HG02588 (cell line): Measurements from ENCODE around the gene HDAC9.

Source experiments
- ATAC-seq: cut with Tn5 transposase; IDR thresholded peaks from one replicate; pipeline ENCODE4 v1.9.1; 2021; ENCODE audit warnings: mild to moderate bottlenecking, moderate library complexity; ENCODE audit not compliant: unreplicated experiment

The HDAC9 gene

DNA sequence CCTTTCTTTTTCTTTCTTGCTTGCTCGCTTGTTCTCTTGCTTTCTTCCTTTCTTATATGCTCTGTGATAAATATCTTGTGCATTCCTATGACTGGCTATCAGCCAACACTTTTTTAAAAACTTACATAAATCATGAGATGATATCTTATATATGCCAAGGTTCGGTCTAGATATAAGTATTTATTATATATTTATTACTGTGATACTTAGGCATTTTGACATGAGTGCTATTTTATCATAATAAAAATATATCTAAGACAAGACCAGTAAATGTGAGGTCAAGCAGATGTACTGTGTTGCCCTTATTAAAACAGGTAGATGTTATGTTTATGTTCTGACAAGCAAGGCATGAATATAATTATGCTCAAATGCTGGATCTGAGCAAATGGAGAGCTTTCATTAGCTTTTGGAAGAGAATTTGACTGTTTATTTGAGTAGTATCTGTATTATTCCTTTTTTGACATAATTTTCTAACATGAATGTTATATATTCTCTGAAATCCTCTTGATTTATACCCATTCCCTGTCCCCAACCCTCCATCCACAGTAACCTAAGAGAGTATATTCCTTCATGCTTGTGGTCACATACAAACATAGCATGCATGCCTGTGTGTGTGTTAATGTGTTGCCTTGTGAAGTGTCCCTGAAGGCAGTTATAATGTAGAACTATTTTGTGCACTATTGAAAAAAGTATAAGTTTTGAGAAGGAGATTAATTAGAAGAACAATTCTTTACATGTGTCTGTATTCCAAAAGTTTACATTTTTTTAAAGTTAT is 158.0 kb downstream of the HDAC9 start:
- ATAC-seq = no peak

DNA sequence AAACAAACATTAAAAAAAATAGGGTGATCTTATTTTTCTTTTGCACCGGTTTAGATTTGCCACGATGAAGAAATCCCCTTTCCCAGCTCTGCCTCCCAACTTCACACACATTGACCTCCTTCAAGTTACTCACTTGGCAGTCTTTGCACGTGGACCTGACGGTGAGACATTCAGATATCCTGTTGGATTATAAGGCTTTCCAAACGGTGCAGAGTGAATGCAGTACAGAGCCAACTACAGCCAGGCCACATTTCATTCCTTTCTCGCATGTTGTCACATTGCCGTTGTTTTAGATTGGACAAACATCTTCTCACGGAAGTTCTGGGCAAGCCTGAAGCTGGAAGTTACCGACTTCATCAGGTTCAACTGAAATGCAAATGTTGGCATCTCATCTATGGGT is 159.2 kb downstream of the HDAC9 start:
- ATAC-seq = no peak

DNA sequence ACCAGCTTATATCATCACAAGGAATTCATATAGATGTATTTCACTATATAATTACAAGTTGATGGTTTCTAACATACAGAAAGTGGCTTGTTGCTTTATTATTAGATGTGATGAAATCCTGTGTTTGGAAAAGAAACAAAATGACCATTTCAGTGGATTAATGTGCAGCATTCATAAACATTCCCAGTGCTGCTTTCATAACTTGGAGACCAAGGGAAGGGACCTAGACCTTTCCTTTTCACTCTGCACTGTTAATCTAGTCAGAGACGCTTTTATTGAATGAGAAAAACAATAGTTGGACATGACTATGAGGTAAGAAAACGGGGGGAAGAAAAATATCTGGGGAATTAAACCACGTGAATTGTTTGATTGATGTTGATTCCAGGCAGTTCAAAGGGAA is 160.0 kb downstream of the HDAC9 start:
- ATAC-seq = no peak

DNA sequence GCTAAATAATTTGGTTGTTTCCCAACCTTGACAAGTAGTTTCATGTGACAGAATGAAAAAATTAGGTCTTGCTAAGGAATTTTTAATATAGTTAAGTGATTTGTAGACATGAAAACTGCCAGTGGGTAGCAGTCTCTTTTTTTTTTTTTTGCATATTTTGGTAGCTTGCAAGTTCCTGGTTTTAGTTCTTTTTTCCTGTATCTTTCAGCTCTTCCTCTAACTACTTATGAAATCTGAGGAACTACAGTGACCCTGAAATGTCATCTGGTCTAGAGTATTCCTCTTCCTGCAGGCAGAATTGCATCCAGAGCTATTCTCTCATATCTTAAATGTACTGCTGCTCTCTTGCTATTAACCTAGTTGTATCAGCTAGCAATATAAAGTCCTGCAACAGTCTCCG is 160.4 kb downstream of the HDAC9 start:
- no peak for ATAC-seq

DNA sequence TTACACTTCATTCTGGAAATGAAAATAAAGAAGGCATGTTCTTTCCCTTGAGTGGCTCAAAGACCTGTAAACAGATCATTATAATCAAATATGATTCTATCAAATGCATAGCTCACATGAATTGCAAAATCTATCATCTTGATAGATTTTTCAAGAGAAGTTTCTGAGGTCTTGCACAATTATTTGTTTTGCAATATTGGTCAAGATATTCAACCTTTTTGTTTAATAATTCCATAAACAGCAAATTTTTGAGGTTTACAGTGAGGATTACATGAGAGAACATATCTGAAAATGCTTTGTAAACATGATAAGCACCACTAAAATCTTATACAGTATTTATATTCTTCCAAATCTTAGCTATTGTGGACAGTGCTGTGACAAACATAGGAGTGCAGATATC is 160.8 kb downstream of the HDAC9 start:
- no peak for ATAC-seq

DNA sequence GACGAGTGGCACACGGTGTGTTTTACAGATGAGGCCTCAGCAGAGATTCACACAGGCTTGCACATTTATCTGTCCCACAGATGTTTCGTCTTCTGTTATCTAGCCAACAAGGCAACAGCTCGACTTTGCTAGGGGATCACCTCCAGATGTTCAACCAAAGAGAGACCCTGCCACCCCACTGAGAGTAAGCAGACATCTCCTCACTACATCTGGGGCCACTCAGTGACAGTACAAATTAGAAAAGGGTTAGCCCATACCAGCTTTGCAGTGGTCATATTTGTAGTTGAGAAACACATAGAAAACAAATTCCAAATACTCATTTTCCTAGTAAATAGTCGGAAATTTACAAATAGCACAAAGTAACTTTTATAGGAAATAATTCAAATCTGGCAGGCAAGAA is 164.2 kb downstream of the HDAC9 start:
- no peak for ATAC-seq

DNA sequence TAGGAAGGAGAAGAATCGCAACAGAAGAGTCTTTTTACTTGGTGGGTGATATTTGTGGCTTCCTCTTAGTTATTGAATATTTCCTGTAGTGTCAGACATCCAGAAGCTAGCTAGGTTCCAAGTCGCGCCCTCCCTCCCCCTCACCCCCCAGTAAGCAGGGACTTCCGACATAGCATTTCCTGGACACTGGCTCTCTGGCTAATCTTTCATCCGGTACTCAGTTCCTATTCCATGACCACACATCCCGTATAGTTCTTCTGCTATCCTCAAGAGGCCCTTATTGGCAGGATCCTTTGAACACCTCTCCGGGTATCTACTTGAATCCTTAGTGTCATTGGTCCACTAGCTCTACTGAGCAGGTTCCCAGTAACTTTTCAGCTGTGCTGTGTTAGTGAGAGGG is 167.8 kb downstream of the HDAC9 start:
- ATAC-seq = no peak

DNA sequence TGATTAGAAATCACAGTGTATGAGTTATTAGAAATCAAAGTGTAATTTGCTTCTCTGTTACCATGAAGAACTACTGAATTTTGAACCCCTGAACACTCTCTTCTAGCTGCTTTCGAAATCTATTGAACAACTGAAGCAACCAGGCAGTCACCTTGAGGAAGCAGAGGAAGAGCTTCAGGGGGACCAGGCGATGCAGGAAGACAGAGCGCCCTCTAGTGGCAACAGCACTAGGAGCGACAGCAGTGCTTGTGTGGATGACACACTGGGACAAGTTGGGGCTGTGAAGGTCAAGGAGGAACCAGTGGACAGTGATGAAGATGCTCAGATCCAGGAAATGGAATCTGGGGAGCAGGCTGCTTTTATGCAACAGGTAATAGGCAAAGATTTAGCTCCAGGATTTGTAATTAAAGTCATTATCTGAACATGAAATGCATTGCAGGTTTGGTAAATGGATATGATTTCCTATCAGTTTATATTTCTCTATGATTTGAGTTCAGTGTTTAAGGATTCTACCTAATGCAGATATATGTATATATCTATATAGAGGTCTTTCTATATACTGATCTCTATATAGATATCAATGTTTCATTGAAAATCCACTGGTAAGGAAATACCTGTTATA is 170.7 kb downstream of the HDAC9 start:
- ATAC-seq = peak; percentile 98

DNA sequence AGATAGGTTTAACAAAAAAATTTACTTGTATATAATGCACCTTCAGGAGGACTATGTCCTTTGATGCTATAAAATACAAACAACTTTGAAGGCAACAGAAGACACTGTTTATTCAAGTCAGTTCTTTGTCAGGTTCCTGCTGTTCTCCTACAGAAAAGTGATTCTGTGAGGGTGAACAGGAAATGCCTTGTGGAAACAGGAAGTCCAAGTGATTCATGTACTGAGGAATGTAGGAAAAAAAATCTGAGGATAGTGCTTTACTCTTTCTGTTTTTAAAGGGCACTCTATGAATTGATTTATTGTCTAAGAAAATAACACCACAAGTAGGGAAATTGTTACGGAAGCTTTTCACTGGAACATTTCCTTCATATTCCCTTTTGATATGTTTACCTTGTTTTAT is 171.9 kb downstream of the HDAC9 start:
- no peak for ATAC-seq

DNA sequence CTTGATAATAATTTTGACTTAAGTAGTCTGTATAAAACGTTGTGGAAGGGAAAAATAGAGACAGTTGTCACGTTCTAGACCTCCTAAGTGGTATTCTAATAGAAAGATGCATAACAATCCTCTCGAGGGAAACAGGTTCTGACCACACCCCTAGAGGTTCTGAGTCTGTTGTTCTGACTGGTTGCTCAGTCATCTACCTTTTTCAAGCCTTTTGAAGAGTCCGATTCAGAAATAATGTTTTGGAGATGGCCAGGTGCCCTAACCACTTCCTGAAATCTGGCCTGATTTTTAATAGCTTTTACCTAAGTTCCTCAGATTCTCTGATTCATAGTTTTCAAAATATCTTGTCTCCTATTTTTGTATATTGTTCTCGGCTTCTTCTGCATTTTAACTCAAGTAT is 175.6 kb downstream of the HDAC9 start:
- ATAC-seq = no peak

DNA sequence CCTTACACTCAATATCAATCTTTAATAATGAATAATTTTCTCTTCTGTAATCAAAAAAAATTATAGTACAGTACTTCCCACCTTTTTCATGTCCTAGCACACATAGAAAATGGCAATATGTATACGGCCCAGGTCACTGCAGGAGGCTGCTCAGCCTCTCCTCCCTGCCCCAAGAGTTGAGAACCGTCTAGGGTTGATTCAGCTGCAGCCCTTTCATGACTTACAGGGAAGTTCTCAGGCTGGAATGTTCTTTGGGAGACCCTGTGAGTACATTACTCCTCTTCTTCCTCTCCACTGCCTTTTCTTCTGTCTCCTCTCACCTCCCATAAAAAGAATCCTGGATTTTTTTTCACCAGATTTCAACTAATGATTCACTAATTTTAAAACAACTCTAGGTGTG is 180.0 kb downstream of the HDAC9 start:
- ATAC-seq = no peak

DNA sequence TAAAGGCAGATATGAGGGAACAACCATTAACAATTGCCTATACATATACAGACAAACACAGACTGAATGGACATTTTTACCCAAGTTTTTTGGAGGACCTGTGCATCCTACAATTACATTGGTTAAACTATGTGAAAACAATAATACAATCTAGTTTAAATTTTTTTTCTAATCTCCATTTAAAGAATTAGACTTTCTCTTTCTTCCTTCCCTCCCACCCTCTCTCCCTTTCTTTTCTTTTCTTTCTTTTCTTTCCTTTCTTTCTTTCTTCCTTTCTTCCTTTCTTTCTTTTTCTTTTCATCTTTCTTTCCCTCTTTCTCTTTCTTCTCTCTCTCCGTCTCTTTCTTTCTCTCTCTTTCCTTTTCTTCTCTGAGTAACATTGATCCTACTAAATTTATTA is 183.7 kb downstream of the HDAC9 start:
- no peak for ATAC-seq

DNA sequence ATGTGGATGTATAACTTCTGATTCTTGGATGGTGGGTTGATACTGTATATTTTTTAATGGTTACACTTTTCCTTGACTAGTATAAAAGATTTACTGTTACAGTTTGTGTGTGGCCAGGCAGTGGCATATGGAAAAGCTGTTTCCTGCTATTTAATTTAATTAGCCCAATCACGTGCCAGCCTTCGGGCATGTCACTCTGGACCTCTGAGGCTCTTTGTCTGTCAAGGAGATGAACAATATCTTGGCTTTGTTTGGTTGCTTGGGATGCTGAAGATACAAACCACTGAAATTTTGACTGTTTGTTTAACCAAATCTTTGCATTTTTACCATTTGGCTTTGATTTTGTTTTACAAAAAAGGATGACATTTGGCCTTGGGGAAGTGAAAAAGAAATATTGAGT is 185.0 kb downstream of the HDAC9 start:
- no peak for ATAC-seq

DNA sequence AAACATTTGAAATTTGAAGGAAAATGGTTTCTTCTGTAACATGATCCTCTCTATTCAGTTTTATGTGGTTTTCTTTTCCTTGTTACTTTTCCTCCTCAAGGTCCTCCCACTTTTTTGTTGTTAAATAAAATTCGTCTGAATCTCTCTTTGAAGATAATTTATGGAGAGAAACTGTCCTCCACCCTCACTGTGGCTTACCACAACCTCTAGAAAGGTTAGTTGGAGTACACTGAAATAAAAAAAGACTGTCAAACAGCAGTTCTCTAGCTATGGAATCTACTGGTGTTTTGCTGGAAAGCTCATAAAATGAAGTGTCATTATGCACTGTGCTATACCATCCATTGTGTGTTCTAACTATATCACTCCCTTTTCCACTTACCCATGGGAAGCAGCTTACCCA is 189.4 kb downstream of the HDAC9 start:
- no peak for ATAC-seq

DNA sequence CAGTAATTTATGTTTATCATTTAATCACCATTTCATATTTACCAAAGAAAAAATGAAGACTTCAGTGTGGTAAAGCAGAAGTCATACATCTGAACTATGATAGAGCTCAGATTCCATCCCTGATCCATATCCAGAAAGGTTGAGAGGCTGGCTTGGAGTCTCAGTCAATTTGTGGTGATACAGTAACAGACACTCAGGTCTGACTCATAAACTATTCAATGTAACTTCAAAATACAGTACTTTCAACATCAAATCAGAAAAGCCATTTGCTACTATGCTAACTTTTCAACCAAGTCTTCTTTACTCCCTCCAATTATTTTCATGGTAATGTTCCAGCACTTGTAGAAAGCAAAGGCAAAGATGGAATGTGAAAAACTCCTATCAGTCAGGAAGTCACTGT is 190.4 kb downstream of the HDAC9 start:
- no peak for ATAC-seq

DNA sequence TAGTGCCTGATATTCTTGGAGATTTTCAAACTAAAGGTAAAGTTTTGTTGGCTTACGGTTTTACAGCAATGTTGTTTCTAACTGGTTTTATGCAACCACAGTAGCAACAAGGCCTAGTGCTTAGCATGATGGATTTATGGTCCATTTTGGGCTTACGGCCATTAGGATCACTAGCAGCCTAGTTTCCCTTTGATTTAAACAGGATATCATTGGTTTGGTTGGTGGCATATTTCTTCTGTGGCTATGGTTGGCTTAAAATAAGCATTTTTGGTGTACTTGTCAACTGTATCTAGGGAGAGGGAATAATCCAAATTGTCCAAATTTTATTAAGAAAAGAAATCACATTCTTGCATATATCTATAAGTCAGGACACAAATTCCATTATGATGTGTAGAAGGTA is 194.0 kb downstream of the HDAC9 start:
- ATAC-seq = no peak

DNA sequence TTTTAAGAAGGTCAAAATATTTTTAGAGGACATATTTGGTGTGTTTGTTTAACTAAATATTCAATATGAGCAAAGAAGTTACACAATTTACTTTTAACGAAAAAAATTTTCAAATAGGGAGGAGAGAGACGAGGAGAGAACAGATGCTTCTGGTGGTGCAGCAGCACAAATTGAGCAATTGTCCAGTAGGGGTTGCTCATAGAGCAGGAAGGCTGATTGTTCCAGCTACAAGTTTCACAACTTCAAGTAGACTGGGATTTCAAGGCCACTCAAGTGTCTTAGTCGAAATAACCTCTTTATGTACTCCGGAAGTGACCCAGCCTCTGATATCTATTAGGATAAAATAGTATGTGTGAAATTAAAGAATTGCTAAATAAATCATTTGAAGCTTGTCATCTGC is 197.9 kb downstream of the HDAC9 start:
- ATAC-seq = no peak

DNA sequence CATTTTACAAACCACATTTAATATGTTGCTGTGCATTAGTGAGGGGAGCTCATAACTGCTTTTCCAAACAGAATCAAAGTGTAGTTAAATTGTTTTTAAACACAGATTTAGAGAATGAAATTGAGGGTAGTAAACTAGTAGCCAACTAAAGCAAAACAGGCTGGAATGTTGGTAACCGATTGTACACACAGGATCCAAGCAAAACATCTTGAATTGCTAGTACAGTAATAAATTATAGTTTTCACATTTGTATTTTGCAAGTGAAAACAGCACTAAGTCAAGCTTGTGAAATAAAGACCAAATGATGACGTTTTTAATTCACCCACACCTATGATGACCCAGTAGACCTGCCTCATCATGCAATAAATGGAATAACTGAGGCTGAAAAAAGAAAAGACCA is 198.3 kb downstream of the HDAC9 start:
- no peak for ATAC-seq

DNA sequence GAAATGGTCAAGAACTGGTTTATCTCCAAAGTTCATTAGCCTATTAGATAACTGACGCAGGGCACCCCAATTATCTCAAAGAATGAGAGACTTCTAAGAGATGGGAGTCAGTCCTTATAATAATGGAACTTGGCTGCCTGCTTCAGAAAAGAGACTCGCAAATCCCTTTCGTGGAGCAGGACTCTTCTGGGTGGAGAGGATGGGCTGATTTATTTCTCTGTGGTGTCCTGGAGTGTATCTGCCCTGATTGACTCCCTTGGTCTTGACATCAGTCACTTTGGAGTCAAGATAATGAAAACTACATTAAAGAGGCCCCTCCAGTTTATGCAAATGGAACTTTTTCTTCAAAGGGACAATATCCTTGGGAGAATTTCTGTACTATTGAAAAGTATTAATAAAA is 198.9 kb downstream of the HDAC9 start:
- ATAC-seq = no peak

DNA sequence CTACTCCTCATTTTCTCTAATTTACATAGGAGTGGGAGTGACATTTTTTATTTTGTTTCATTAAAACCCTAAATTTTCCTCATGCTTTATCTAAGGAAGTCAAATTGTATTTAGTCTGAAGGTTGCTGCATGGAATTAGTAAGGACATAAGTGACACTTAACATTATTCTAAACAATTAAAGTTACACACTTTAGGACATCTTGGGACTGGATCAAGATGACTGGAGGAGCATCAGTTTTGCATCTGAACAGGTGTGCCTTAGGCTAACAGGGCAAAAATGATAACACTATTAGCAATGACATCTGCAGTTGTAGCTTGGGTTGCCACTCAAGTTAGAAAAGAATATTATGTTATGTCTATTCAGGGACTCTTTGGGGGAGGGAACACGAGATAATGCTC is 199.4 kb downstream of the HDAC9 start:
- no peak for ATAC-seq

DNA sequence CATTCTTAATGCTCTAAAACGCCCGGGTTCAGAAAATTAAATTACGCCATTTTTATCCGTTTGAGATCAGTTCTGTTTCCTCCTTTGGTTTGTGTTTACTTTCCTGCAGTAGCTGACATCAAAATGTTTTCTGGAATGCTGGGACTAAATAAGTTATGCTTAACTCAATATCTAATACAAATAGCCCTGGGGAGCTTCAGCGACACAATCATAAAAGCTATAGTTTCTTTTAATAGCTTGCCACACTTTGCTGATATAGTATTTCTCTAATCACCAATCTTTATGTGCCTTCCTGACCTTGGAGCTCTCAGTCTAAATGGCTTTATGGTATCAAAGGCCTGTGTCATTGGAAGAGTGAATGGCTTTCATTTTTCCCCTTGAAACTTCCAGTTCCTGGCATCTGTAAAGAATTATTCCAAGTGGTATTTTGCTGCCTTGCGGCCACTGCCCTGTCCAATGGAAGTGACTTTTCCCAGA is 202.7 kb downstream of the HDAC9 start:
- no peak for ATAC-seq

DNA sequence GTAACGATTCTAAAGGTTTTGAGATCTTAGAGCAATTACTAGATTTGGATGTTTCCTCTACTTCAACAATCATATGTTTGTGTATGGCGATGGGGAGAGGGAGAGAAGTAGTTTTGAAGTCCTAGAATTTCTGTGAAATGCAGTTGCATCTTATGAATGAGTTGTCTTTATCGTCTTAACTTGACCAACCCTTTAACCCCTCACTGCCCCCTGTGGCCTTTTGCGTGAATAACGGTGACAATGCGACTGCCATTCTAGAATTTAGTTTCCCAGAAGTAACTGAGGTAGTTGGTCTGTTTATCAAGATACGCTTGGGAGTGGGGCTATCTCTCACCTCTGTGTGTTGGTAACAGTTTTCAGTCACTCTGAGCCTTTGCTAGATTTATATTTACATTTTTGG is 204.6 kb downstream of the HDAC9 start:
- ATAC-seq = no peak
